ENCODE measurements around the gene ASB7.

- TF ChIP-seq CTCF (optimal IDR thresholded peaks at IDR 0.05 in 1 of 3, IDR thresholded peaks at IDR 0.05 in 1 of 3, conservative IDR thresholded peaks at IDR 0.05 in 1 of 3; ENCODE audit: extremely low read depth in 1 of 3, insufficient read depth in 2 of 3, low read length in 3 of 3) (no peak), EZH2 (IDR thresholded peaks at IDR 0.05; ENCODE audit: low read length) (no peak)
These were observed 33.0 kb upstream of the ASB7 start for GRCh38 chr15:100569391-100569790.

Data from keratinocyte (primary cell).